Measurements from ENCODE around the gene RAPGEF4.

The RAPGEF4 gene

GRCh38 chr2:172863341-172863740 is 127.7 kb downstream of the RAPGEF4 start:
- CTCF ChIA-PET, result interaction anchor here (0.6 to 0.7 kb wide), 2 partner anchors 21 to 109 kb away, joined by 3 to 4 read pairs; no protein-coding TSS in a partner anchor
- POLR2A ChIA-PET (ENCODE audit: low non-redundant PET), result no interaction called here
- DNase-seq (ENCODE audit: low spot score), result no peak
- no peak overlapping the region for H3K27ac ChIP-seq
- no peak for TF ChIP-seq CTCF (conservative IDR thresholded peaks at IDR 0.05; ENCODE audit: low read depth)

GRCh38 chr2:172864182-172864581 is 128.5 kb downstream of the RAPGEF4 start:
- no peak overlapping the region for H3K27ac ChIP-seq
- no peak for TF ChIP-seq CTCF (conservative IDR thresholded peaks at IDR 0.05; ENCODE audit: low read depth)
- DNase-seq (ENCODE audit: low spot score), result no peak
- CTCF ChIA-PET, result no interaction called here
- POLR2A ChIA-PET (ENCODE audit: low non-redundant PET), result no interaction called here

- CTCF ChIA-PET, result interaction anchor here (0.6 to 1.1 kb wide), 3 partner anchors 52 to 189 kb away, joined by 3 to 8 read pairs (median 4); no protein-coding TSS in a partner anchor
- TF ChIP-seq CTCF (conservative IDR thresholded peaks at IDR 0.05; ENCODE audit: low read depth), result no peak
- POLR2A ChIA-PET (ENCODE audit: low non-redundant PET), result no interaction called here
- no peak for DNase-seq (ENCODE audit: low spot score)
- no peak overlapping the region for H3K27ac ChIP-seq
Observed at GRCh38 chr2:172865422-172865821, 129.8 kb downstream of the RAPGEF4 start.

GRCh38 chr2:172869861-172870260 is 134.2 kb downstream of the RAPGEF4 start:
- DNase-seq (ENCODE audit: low spot score), result peak; percentile 48
- CTCF ChIA-PET, result no interaction called here
- POLR2A ChIA-PET (ENCODE audit: low non-redundant PET), result no interaction called here
- TF ChIP-seq CTCF (conservative IDR thresholded peaks at IDR 0.05; ENCODE audit: low read depth), result no peak
- H3K27ac ChIP-seq, result no peak overlapping the region

- ChIA-PET CTCF (no interaction called here), POLR2A (ENCODE audit: low non-redundant PET) (no interaction called here)
- no peak overlapping the region for H3K27ac ChIP-seq
- no peak for DNase-seq (ENCODE audit: low spot score)
- no peak for TF ChIP-seq CTCF (conservative IDR thresholded peaks at IDR 0.05; ENCODE audit: low read depth)
Observed at GRCh38 chr2:172870396-172870795, 134.8 kb downstream of the RAPGEF4 start.

GRCh38 chr2:172877826-172878225 is 142.2 kb downstream of the RAPGEF4 start:
- ChIA-PET CTCF (interaction anchor here (0.7 kb wide), 1 partner anchor 520 kb away, joined by 5 read pairs; no protein-coding TSS in a partner anchor), POLR2A (ENCODE audit: low non-redundant PET) (no interaction called here)
- no peak for DNase-seq (ENCODE audit: low spot score)
- H3K27ac ChIP-seq, result no peak overlapping the region
- no peak for TF ChIP-seq CTCF (conservative IDR thresholded peaks at IDR 0.05; ENCODE audit: low read depth)

GRCh38 chr2:172878260-172878659 is 142.6 kb downstream of the RAPGEF4 start:
- ChIA-PET POLR2A (ENCODE audit: low non-redundant PET) (no interaction called here), CTCF (no interaction called here)
- H3K27ac ChIP-seq, result no peak overlapping the region
- DNase-seq (ENCODE audit: low spot score), result no peak
- TF ChIP-seq CTCF (conservative IDR thresholded peaks at IDR 0.05; ENCODE audit: low read depth), result no peak
